ENCODE data around the gene SMCHD1.

Gene SMCHD1

DNA sequence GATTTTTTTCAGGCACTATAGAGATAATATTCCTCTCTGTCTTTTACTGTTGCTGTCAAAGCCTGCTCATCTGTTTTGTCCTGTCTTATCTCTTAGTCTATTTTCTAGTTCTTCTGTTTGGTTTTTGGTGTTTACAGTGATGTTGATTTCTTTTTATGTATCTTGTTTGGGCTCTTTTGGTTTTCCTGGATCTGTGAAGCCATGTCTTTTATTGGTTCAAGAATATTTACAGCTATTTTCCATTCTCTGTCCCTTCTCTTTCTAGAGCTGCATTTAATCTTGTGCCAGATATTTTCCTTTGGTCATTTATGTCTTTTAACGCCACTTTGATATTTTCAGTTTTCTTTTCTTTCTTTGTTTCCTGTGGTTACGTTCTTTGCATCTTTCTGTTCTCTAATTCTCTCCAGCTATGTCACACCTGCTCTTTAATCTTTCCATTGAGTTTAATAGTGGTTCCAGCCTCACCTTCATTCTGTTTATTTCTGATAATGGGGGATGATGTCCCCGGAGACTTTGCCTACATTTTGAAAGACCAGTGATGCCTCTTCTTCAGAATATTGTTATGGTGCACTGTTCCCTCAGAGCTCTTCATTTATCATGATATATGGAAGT is 32.0 kb downstream of the SMCHD1 start:
- peaks cover 50% of the 10 kb centered on the region for H3K36me3 ChIP-seq (ENCODE audit: control insufficient read depth, insufficient read depth, low read length, severe bottlenecking)
- H3K9me3 ChIP-seq (ENCODE audit: control insufficient read depth, low read length), result peaks cover 16% of the 10 kb centered on the region
- H3K9ac ChIP-seq (ENCODE audit: low read length), result no peak overlapping the region

GRCh38 chr18:2692508-2692907 is 37.0 kb downstream of the SMCHD1 start:
- Histone ChIP-seq H3K4me1 (ENCODE audit: control insufficient read depth, insufficient read depth, low read length) (no peaks in the 10 kb centered on the region), H3K9ac (ENCODE audit: low read length) (no peak overlapping the region), H3K9me3 (ENCODE audit: control insufficient read depth, low read length) (peaks cover 2% of the 10 kb centered on the region), H3K27me3 (replicated peaks; ENCODE audit: control insufficient read depth, insufficient read depth, low read length) (no peaks in the 10 kb centered on the region), H3K4me3 (ENCODE audit: low read length) (no peak overlapping the region), H3K36me3 (ENCODE audit: control insufficient read depth, insufficient read depth, low read length, severe bottlenecking) (peaks cover 75% of the 10 kb centered on the region)
- DNase-seq (ENCODE audit: low read depth), result no peak

More for the DNA sequence above, 32.0 kb downstream of the SMCHD1 start:
- H3K4me3 ChIP-seq (ENCODE audit: low read length), result no peak overlapping the region
- no peak for DNase-seq (ENCODE audit: low read depth)
- H3K4me1 ChIP-seq (ENCODE audit: control insufficient read depth, insufficient read depth, low read length), result peaks cover 8% of the 10 kb centered on the region
- H3K27me3 ChIP-seq (replicated peaks; ENCODE audit: control insufficient read depth, insufficient read depth, low read length), result no peaks in the 10 kb centered on the region

- H3K4me3 ChIP-seq (ENCODE audit: low read length), result no peak overlapping the region
- H3K36me3 ChIP-seq (ENCODE audit: control insufficient read depth, insufficient read depth, low read length, severe bottlenecking), result peaks cover 83% of the 10 kb centered on the region
- no peak for DNase-seq (ENCODE audit: low read depth)
- no peak overlapping the region for H3K9ac ChIP-seq (ENCODE audit: low read length)
- H3K27me3 ChIP-seq (replicated peaks; ENCODE audit: control insufficient read depth, insufficient read depth, low read length), result no peaks in the 10 kb centered on the region
- H3K9me3 ChIP-seq (ENCODE audit: control insufficient read depth, low read length), result no peaks in the 10 kb centered on the region
- no peaks in the 10 kb centered on the region for H3K4me1 ChIP-seq (ENCODE audit: control insufficient read depth, insufficient read depth, low read length)
Measured at GRCh38 chr18:2697184-2697583, 41.7 kb downstream of the SMCHD1 start.

DNA sequence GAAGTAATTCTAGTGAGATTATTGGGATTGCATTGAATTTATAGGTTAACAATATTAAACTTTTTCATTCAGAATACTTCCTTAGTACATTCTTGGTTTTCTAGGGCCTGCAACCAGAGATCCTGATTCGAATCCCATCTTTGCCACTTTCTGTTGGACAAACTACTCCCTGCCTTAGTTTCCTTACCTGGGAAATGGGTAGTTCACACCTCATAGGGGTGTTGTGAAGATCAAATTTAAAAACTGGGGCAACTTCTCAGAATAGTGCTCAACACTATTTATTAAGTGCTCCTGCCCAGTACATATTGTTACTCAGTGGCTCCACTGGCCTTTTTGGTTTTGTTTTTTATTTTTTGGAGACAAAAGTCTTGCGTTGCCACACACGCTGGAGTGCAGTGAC is 43.5 kb downstream of the SMCHD1 start:
- no peaks in the 10 kb centered on the region for H3K4me1 ChIP-seq (ENCODE audit: control insufficient read depth, insufficient read depth, low read length)
- peaks cover 84% of the 10 kb centered on the region for H3K36me3 ChIP-seq (ENCODE audit: control insufficient read depth, insufficient read depth, low read length, severe bottlenecking)
- DNase-seq (ENCODE audit: low read depth), result no peak
- H3K9me3 ChIP-seq (ENCODE audit: control insufficient read depth, low read length), result no peaks in the 10 kb centered on the region
- H3K27me3 ChIP-seq (replicated peaks; ENCODE audit: control insufficient read depth, insufficient read depth, low read length), result no peaks in the 10 kb centered on the region
- no peak overlapping the region for H3K9ac ChIP-seq (ENCODE audit: low read length)
- H3K4me3 ChIP-seq (ENCODE audit: low read length), result no peak overlapping the region

DNA sequence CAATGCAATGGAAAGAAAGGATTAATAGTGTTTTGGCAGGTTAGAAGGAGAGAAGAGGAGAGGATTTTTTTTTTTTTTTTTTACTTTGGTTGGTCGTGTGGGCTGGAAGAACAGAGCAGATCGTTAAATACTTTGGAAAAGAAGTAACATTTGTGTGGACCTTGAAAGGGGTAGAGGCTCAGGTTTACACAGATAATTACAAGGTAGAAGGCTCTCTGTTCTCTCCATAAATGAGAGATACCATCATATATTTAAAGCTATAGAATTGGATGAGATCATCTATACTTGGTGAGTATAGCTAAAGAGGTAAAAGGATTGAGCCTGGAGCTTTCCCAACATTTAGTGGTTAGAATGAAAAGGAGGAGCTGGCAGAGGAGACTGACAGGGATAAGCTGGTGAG is 49.0 kb downstream of the SMCHD1 start:
- H3K9me3 ChIP-seq (ENCODE audit: control insufficient read depth, low read length), result no peaks in the 10 kb centered on the region
- no peak overlapping the region for H3K9ac ChIP-seq (ENCODE audit: low read length)
- peaks cover 14% of the 10 kb centered on the region for H3K4me1 ChIP-seq (ENCODE audit: control insufficient read depth, insufficient read depth, low read length)
- no peak for DNase-seq (ENCODE audit: low read depth)
- no peaks in the 10 kb centered on the region for H3K27me3 ChIP-seq (replicated peaks; ENCODE audit: control insufficient read depth, insufficient read depth, low read length)
- no peak overlapping the region for H3K4me3 ChIP-seq (ENCODE audit: low read length)
- peaks cover 76% of the 10 kb centered on the region for H3K36me3 ChIP-seq (ENCODE audit: control insufficient read depth, insufficient read depth, low read length, severe bottlenecking)

DNA sequence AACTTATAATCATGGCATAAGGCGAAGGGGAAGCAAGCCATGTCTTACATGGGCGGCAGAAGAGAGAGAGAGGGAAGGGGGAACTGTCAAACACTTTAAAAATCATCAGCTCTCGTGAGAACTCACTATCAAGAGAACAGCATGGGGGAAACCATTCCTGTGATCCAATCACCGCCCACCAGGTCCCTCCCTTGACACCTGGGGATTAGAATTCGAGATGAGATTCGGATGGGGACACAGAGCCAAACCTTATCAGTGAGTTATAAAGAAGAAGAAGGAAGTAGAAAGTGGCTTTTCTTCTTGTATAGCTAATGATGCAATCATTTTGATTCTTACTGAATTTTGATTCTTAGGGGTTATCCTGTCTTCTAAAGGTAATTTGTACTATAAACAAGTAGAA is 51.4 kb downstream of the SMCHD1 start:
- no peak overlapping the region for H3K9ac ChIP-seq (ENCODE audit: low read length)
- H3K4me3 ChIP-seq (ENCODE audit: low read length), result no peak overlapping the region
- peak; percentile 8 for DNase-seq (ENCODE audit: low read depth)
- no peaks in the 10 kb centered on the region for H3K27me3 ChIP-seq (replicated peaks; ENCODE audit: control insufficient read depth, insufficient read depth, low read length)
- peaks cover 14% of the 10 kb centered on the region for H3K4me1 ChIP-seq (ENCODE audit: control insufficient read depth, insufficient read depth, low read length)
- H3K36me3 ChIP-seq (ENCODE audit: control insufficient read depth, insufficient read depth, low read length, severe bottlenecking), result peaks cover 77% of the 10 kb centered on the region
- H3K9me3 ChIP-seq (ENCODE audit: control insufficient read depth, low read length), result no peaks in the 10 kb centered on the region

- DNase-seq (ENCODE audit: low read depth), result peak; percentile 10
- Histone ChIP-seq H3K4me1 (ENCODE audit: control insufficient read depth, insufficient read depth, low read length) (peaks cover 14% of the 10 kb centered on the region), H3K27me3 (replicated peaks; ENCODE audit: control insufficient read depth, insufficient read depth, low read length) (no peaks in the 10 kb centered on the region), H3K4me3 (ENCODE audit: low read length) (no peak overlapping the region), H3K36me3 (ENCODE audit: control insufficient read depth, insufficient read depth, low read length, severe bottlenecking) (peaks cover 80% of the 10 kb centered on the region), H3K9ac (ENCODE audit: low read length) (no peak overlapping the region), H3K9me3 (ENCODE audit: control insufficient read depth, low read length) (no peaks in the 10 kb centered on the region)
Measured at GRCh38 chr18:2707551-2708168, 52.1 kb downstream of the SMCHD1 start.

DNA sequence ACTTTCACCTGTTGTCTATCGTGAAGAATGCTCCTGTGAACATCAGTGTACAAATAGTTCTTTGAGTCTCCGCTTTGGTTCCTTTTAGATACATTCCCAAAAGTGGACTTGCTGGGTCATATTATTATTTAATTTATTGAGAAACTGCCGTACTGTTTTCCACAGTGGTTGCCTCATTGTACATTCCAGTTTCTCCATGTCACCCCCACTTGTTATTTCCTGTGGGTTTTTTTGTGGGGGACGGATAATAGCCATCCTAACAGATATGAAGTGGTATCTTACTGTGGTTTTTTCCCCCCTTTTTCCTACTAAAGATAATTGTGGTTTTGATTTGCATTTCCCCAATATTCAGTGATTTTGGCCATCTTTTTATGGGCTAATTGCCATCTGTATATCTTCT is 53.8 kb downstream of the SMCHD1 start:
- H3K27me3 ChIP-seq (replicated peaks; ENCODE audit: control insufficient read depth, insufficient read depth, low read length), result no peaks in the 10 kb centered on the region
- no peak overlapping the region for H3K4me3 ChIP-seq (ENCODE audit: low read length)
- H3K9me3 ChIP-seq (ENCODE audit: control insufficient read depth, low read length), result no peaks in the 10 kb centered on the region
- peaks cover 19% of the 10 kb centered on the region for H3K4me1 ChIP-seq (ENCODE audit: control insufficient read depth, insufficient read depth, low read length)
- H3K9ac ChIP-seq (ENCODE audit: low read length), result no peak overlapping the region
- H3K36me3 ChIP-seq (ENCODE audit: control insufficient read depth, insufficient read depth, low read length, severe bottlenecking), result peaks cover 68% of the 10 kb centered on the region
- no peak for DNase-seq (ENCODE audit: low read depth)

DNA sequence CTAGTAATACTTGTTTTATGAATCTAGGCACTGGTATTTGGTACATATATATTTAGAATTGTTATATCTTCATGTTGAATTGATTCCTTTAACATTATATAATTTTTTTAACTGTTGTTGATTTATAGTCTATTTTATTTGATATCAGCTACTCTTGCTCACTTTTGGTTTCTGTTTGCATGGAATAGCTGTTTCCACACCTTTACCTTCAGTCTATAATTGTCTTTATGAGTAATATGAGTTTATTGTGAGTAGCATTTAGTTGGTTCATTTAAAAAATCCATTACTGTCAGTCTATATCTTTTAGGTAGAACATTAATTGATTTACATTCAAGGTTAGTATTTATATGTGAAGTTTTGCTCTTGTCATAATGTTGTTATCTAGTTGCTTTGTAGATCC is 58.6 kb downstream of the SMCHD1 start:
- H3K9ac ChIP-seq (ENCODE audit: low read length), result no peak overlapping the region
- H3K4me3 ChIP-seq (ENCODE audit: low read length), result no peak overlapping the region
- no peak for DNase-seq (ENCODE audit: low read depth)
- H3K27me3 ChIP-seq (replicated peaks; ENCODE audit: control insufficient read depth, insufficient read depth, low read length), result no peaks in the 10 kb centered on the region
- peaks cover 20% of the 10 kb centered on the region for H3K4me1 ChIP-seq (ENCODE audit: control insufficient read depth, insufficient read depth, low read length)
- peaks cover 55% of the 10 kb centered on the region for H3K36me3 ChIP-seq (ENCODE audit: control insufficient read depth, insufficient read depth, low read length, severe bottlenecking)
- no peaks in the 10 kb centered on the region for H3K9me3 ChIP-seq (ENCODE audit: control insufficient read depth, low read length)

DNA sequence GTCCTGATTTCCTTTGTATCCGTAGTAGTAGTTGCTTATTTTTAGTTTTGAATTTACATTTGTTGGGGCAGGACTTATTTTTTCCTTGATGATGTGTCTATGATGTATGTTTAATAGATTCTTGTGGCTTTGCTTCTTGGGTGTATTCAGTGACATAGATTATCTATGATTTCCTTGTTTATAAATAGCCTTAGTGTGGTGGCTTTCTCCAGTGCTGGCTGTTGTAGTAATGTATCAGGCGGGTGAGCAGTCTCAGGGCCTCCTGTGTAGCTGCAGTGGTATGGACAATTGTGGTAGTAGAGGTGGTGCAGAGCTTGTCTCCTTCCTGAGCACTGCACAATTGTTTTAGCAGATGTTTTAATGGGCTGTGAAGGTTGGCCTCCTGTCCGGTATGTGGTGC is 60.5 kb downstream of the SMCHD1 start:
- Histone ChIP-seq H3K4me1 (ENCODE audit: control insufficient read depth, insufficient read depth, low read length) (peaks cover 20% of the 10 kb centered on the region), H3K9me3 (ENCODE audit: control insufficient read depth, low read length) (no peaks in the 10 kb centered on the region), H3K27me3 (replicated peaks; ENCODE audit: control insufficient read depth, insufficient read depth, low read length) (no peaks in the 10 kb centered on the region), H3K4me3 (ENCODE audit: low read length) (no peak overlapping the region), H3K9ac (ENCODE audit: low read length) (no peak overlapping the region), H3K36me3 (ENCODE audit: control insufficient read depth, insufficient read depth, low read length, severe bottlenecking) (peaks cover 45% of the 10 kb centered on the region)
- DNase-seq (ENCODE audit: low read depth), result peak; percentile 16

DNA sequence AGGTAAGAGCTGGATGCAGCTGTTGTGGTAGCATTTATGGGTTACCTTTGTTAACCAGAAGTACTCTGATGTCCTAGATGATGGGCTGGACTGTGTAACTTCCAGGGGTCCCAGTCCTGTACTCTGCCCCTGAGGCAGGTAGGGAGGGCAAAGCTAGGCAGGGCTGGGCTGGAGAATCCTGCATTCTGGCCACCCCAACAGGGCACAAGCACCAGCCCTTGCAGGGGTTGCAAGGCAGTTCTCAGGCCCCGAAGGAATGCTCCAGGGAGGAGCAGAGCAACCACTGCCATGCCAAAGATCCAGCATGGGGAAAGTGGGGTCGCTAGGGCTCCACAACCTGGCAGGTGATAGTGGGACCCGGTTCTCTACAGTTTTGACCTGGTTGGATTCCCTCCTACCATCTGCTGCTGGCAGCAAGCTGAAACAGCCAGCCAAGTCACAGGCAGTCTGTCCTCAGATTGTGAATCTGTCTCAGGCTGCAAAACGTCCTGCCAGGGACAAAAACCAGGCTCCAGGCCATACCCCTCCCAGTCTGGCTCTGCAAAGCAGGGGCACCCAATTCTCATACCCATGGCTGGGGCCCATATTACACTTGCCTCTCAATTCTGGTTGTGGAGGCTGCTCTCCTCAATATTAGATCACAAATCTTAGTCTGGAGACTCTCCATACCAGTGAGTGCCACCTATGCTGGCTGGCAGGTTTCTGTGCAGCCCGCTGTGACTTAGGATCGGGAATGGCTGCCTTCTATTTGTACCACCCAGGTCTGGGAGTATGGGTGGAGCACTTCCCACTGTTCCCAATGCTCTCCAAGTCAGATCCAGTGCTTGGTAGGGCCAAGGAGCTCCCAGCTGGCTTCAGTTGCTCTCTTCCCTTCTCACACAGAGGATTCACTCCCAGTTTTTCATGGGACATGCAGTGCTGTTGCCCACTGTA is 61.1 kb downstream of the SMCHD1 start:
- Histone ChIP-seq H3K27me3 (replicated peaks; ENCODE audit: control insufficient read depth, insufficient read depth, low read length) (no peaks in the 10 kb centered on the region), H3K36me3 (ENCODE audit: control insufficient read depth, insufficient read depth, low read length, severe bottlenecking) (peaks cover 48% of the 10 kb centered on the region), H3K9ac (ENCODE audit: low read length) (no peak overlapping the region), H3K4me1 (ENCODE audit: control insufficient read depth, insufficient read depth, low read length) (peaks cover 20% of the 10 kb centered on the region), H3K4me3 (ENCODE audit: low read length) (no peak overlapping the region), H3K9me3 (ENCODE audit: control insufficient read depth, low read length) (no peaks in the 10 kb centered on the region)
- no peak for DNase-seq (ENCODE audit: low read depth)

Measured in adipocyte (in vitro differentiated cells).